Breast epithelium (tissue), 3 donors: Measurements from ENCODE around the gene PTBP1.

Experiments used
- CTCF ChIP-seq, 3 donors: fragments of 450-650 bp; IDR thresholded peaks; one replicate each; pipeline ENCODE4 v1.5.1; 2016 to 2017; ENCODE audit warnings: antibody characterized with exemption in 3 of 3, mild to moderate bottlenecking in 3 of 3, moderate library complexity in 3 of 3
- POLR2A ChIP-seq: fragments of 450-650 bp; IDR thresholded peaks from one replicate; pipeline ENCODE4 v1.6.1; 2016; ENCODE audit warnings: antibody characterized with exemption, mild to moderate bottlenecking, moderate library complexity

- TF ChIP-seq CTCF (IDR thresholded peaks at IDR 0.05) (no peak), POLR2A (no peak)
These were observed 37.0 kb downstream of the PTBP1 start for GRCh38 chr19:834216-834615.
